Right lobe of liver (tissue), 4 donors: ENCODE data around the gene RAP1A.

Source experiments
- POLR2A ChIP-seq: fragments of 450-650 bp; IDR thresholded peaks from one replicate; pipeline ENCODE4 v1.6.1; 2017; ENCODE audit warnings: antibody characterized with exemption, mild to moderate bottlenecking
- TF ChIP-seq, protein P1 (sequence below), 4 donors: fragments of 200-600 bp in 3 of 4; fragments of 450-650 bp in 1 of 4; IDR thresholded peaks; one replicate each; pipeline versions ENCODE4 v1.5.1 to v1.8.0; 2016 to 2022; ENCODE audit warnings: antibody characterized with exemption in 4 of 4, mild to moderate bottlenecking in 2 of 4
- donor health status: DM: no; HTN: no; CAD: no.
- donor health status: DM: no; HTN: no; CAD: no.
- donor health status: DM: no; HTN: yes; CAD: no.

DNA sequence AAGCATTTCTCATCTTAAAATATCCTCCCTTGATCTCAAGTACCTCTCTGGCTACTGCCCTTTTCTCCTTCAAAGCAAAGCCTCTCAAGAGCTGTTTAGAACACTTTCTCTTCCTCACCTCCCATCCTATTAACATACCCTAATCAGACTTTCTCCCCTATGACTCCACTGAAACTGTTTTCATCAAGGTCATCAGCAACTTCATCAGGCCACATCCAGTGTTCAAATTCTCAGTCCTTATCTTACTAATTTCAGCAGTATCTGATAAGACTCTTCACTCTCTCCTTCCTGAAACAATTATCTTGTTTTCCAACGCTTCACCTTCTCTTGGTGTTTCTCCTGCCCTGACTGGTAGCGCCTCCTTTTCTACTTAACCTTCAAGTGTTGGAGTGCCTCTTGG, 1.5 kb upstream of the RAP1A start:
- TF ChIP-seq POLR2A, result no peak
- TF ChIP-seq, protein P1, sequence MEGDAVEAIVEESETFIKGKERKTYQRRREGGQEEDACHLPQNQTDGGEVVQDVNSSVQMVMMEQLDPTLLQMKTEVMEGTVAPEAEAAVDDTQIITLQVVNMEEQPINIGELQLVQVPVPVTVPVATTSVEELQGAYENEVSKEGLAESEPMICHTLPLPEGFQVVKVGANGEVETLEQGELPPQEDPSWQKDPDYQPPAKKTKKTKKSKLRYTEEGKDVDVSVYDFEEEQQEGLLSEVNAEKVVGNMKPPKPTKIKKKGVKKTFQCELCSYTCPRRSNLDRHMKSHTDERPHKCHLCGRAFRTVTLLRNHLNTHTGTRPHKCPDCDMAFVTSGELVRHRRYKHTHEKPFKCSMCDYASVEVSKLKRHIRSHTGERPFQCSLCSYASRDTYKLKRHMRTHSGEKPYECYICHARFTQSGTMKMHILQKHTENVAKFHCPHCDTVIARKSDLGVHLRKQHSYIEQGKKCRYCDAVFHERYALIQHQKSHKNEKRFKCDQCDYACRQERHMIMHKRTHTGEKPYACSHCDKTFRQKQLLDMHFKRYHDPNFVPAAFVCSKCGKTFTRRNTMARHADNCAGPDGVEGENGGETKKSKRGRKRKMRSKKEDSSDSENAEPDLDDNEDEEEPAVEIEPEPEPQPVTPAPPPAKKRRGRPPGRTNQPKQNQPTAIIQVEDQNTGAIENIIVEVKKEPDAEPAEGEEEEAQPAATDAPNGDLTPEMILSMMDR (IDR thresholded peaks at IDR 0.05), result no peak
